Astrocyte (in vitro differentiated cells and primary cell): ENCODE data around the gene NPIPB13.
"Not testable (repeated sequence)": the region's sequence is repeated elsewhere in the genome, so short reads cannot be mapped to it uniquely, and the experiment has no call there.

ENCODE experiments used
- CTCF ChIP-seq: IDR thresholded peaks from 2 replicates; pipeline ENCODE4 v1.5.1; 2011; ENCODE audit warnings: low read depth, mild to moderate bottlenecking, inconsistent platforms, low read length, moderate library complexity; ENCODE audit not compliant: insufficient read depth
- EZH2 ChIP-seq: IDR thresholded peaks from 2 replicates; pipeline ENCODE4 v1.6.1; 2012; ENCODE audit warnings: mild to moderate bottlenecking, low read length, inconsistent platforms; ENCODE audit not compliant: insufficient read depth

GRCh38 chr16:30282357-30282756 is 34.1 kb upstream of the NPIPB13 start:
- not testable (repeated sequence) for TF ChIP-seq CTCF, EZH2
